Fibroblast of pulmonary artery (primary cell): ENCODE measurements around the gene DRAXIN.

ENCODE experiments used
- DNase-seq: peaks from one replicate; pipeline ENCODE4 v3.0.0-alpha.2; 2010; ENCODE audit warnings: low read depth
- H3K4me3 ChIP-seq: replicated peaks from 2 replicates; pipeline ENCODE4 v1.5.1; 2011; ENCODE audit warnings: low read depth, mild to moderate bottlenecking, control low read depth, low read length, moderate library complexity
- TF ChIP-seq, protein P1 (sequence below): IDR thresholded peaks from 2 replicates; pipeline ENCODE4 v1.5.1; 2011; ENCODE audit warnings: mild to moderate bottlenecking, control low read depth, low read length, inconsistent platforms; ENCODE audit errors: missing control alignments

DRAXIN gene

GRCh38 chr1:11678442-11678841 lies 13.1 kb upstream of the DRAXIN start:
- no peak for DNase-seq
- TF ChIP-seq, protein P1, sequence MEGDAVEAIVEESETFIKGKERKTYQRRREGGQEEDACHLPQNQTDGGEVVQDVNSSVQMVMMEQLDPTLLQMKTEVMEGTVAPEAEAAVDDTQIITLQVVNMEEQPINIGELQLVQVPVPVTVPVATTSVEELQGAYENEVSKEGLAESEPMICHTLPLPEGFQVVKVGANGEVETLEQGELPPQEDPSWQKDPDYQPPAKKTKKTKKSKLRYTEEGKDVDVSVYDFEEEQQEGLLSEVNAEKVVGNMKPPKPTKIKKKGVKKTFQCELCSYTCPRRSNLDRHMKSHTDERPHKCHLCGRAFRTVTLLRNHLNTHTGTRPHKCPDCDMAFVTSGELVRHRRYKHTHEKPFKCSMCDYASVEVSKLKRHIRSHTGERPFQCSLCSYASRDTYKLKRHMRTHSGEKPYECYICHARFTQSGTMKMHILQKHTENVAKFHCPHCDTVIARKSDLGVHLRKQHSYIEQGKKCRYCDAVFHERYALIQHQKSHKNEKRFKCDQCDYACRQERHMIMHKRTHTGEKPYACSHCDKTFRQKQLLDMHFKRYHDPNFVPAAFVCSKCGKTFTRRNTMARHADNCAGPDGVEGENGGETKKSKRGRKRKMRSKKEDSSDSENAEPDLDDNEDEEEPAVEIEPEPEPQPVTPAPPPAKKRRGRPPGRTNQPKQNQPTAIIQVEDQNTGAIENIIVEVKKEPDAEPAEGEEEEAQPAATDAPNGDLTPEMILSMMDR = no peak
- H3K4me3 ChIP-seq = no peak overlapping the region

DNA sequence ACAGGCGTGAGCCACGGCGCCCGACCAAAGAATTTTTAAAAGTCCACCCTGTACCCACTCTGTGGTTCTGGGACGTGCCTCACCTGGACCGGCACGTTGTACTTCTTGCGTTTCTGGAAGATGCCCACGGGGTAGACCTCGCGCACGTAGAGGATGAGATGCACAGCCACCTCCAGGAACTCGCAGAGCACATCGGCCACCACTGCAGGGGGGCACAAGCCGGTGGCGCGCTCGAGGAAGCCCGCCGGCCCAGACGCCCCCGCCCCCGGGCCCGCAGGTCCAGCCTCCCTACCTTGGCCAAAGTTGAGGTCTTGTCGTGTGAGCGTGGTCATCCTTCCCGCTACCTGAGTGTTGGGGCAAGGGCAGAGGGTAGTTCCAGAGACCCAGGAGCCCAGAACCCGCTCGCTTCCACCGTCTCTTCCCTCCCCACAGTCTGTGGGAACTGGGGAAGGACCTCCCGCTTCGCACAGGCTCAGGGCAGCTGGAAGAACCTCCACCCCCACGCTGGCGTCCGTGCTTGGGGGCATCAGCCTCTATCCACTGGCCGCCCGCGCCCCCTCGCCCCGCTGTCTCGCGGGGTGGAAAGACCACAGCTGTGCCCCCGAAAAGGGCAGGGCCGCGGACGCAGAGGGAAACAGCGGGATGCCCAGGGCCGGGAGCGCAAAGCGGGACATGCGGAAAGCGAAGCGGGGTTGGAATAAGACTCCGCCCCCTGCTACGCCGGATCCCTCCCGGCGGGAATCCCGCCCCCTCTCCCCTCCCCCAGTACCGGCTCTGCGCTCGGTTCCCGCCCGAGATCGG lies 11.0 kb upstream of the DRAXIN start:
- DNase-seq = no peak
- TF ChIP-seq, protein P1 = no peak
- H3K4me3 ChIP-seq = peak overlapping the region; percentile 80

- TF ChIP-seq, protein P1 = no peak
- H3K4me3 ChIP-seq = peak within 1 kb of the TSS; percentile 80
- peak; percentile 74 for DNase-seq
Observed at GRCh38 chr1:11681071-11681771, 10.3 kb upstream of the DRAXIN start, which contains the start of gene MAD2L2. Gene MAD2L2 (minus strand): TSS chr1:11681148. CDS start chr1:11680601, 547 bp downstream.

GRCh38 chr1:11682287-11682771 lies 9.2 kb upstream of the DRAXIN start:
- DNase-seq = no peak
- TF ChIP-seq, protein P1 = no peak
- no peak overlapping the region for H3K4me3 ChIP-seq

GRCh38 chr1:11682799-11683198 lies 8.7 kb upstream of the DRAXIN start:
- no peak for DNase-seq
- H3K4me3 ChIP-seq = no peak overlapping the region
- TF ChIP-seq, protein P1 = no peak

- TF ChIP-seq, protein P1 = no peak
- H3K4me3 ChIP-seq = no peak overlapping the region
- DNase-seq = no peak
Observed at GRCh38 chr1:11684070-11684469, 7.4 kb upstream of the DRAXIN start.
